HG03135 (cell line): ENCODE data around the gene SLC50A1.

Experiments
- ATAC-seq: cut with Tn5 transposase; IDR thresholded peaks from one replicate; pipeline ENCODE4 v1.9.1; 2021; ENCODE audit warnings: mild to moderate bottlenecking, moderate library complexity; ENCODE audit not compliant: unreplicated experiment

SLC50A1 gene

GRCh38 chr1:155182052-155182550 lies 46.4 kb downstream of the SLC50A1 start:
- no peak for ATAC-seq

- ATAC-seq: no peak
These were observed 48.1 kb downstream of the SLC50A1 start for GRCh38 chr1:155183775-155184221.

- no peak for ATAC-seq
These were observed 48.7 kb downstream of the SLC50A1 start for GRCh38 chr1:155184351-155184811.

DNA sequence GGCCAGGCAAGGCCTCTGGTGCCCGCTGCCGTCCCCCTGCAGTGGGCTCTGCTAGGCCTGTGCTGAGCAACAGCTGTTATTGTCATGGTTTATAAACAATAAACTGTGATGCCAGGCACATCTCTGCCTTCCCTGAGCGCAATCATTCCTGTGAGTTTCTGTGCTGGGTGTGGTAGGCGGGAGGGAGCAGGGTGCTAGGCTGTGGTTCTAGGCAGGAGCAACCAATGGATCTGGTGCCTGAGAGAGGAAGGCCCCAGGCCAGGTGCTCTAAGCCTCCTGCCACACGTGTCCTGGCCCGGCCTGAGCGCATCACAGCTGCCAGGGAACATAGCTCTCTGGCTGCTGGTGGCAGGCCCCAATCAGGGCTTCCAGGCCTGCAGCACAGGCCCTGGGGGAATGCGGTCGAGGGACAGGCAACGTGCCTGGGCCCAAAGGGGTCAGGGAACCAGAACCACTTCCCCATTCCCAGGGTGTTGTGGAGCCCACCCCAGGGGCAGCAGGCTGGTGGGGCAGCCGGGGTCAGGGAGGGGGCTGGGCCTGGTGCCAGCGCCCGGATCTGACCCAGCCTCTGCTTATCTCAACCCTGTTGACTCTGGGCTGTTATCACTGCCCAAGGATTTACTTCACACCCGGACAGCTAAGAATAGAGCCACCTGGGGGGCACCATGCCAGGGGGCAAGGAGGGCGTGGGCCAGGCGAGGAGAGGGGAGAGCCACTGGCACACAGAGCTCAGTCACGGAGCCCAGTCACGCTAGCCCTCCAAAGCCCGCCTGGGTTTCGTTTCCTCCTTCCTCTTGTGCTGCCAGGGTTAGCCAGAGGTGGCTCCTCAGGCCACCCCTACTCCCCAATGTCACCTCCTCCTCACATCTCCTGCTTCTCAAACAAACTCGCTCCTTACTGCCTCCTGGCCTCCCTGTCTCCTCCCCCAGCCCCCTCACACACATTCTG lies 49.5 kb downstream of the SLC50A1 start:
- ATAC-seq: peak; percentile 81

GRCh38 chr1:155185783-155186066 lies 50.1 kb downstream of the SLC50A1 start:
- ATAC-seq: no peak

GRCh38 chr1:155186067-155186793 lies 50.6 kb downstream of the SLC50A1 start:
- ATAC-seq: no peak

DNA sequence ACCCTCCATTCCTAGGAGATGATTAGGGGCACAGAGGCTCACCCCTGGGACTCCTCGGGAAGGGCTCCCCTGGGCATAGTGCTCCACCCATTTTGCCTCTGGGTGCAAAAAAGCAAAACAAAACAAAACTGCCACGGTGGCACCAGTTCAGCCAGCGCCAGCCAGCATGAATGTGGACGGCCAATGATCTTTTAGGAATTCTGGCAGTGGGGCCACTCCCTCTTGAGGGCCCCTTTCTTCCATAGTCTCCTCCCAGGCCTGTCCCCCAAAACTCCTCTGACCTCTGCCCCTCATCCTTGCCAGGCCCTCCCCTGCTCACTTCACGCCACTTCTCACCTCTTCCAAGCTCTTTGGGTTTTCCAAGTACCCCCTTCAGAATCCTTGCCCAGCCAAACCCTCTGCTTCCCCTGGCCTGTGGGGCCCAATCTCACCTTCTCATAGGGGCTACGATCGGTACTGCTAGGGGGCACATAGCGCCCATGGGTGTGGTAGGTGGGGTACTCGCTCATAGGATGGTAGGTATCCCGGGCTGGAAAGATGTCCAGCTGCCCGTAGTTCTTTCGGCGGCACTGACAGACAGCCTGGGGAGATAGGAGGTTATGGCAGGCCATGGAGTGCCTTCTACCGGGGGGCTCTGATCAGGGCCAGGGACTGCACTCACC lies 51.3 kb downstream of the SLC50A1 start:
- no peak for ATAC-seq

DNA sequence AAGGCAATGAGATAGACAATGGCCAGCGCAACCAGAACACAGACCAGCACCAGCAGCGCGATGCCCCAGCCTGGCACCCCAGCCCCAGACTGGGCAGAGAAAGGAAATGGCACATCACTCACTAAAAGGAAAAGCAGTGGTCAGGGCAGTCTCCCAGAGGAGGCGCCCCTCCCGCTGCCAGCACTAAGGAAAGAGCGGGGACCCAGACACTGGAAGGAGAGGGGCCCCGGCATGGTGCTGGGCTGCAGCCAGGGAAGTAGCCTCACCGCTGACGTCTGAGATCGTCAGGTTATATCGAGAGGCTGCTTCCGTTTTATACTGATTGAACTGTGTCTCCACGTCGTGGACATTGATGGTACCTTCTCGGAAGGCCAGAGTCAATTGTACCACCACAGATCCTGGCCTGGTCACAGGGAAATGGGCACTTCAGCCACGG lies 51.8 kb downstream of the SLC50A1 start:
- no peak for ATAC-seq

DNA sequence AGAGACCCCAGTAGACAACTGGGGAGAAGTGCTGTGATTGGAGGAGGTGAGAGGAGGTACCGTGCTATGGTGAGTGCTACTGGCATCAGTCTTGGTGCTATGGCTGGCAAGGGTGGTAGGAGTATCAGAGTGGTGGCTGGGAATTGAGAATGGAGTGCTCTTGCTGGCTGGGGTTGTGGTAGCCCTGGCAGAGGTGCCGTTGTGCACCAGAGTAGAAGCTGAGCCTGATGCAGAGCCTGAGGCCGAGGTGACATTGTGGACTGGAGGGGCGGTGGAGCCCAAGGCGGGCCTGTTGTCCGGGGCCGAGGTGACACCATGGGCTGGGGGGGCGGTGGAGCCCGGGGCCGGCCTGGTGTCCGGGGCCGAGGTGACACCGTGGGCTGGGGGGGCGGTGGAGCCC lies 52.6 kb downstream of the SLC50A1 start:
- ATAC-seq: no peak
